ENCODE measurements around the gene PITX1. TPM values are rescaled to one million over a fixed set of nuclear protein-coding genes. Genes with fewer than 3 reads are reported as not detected.

PITX1 gene
- total and polyA plus RNA-seq, 2 donors (not counting 3 experiments of a cell fraction or from before 2014, with no cell fraction given): 0.48 to 6.0 TPM

DNA sequence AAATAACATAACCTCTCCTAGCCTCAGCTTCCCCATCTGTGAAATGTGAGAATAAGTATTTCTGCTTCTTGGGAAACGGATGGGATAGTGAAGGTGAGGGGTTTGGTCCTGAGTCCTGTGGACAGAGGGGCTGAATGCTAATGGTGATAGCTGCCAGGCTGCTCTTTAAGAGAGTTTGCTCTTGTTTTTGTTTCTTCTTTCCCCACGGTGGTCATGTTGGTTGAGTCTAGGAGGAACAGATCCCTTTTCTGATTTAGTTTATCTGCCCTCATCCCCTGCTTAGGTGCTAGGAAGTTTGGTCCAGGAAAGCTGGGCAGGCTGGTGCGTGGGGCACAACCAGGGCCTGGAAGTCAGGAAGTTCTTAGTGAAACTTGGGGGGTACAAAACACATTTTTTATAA, 7.7 kb upstream of the PITX1 start:
- Histone ChIP-seq H3K4me3 (replicated peaks in 1 of 3; ENCODE audit: insufficient read depth in 1 of 3, low read depth in 1 of 3, low read length in 3 of 3) (no peak overlapping the region), H3K27me3 (ENCODE audit: control insufficient read depth in 2 of 2, insufficient read depth in 2 of 2, low read length in 2 of 2) (peaks cover 71 to 90% of the 10 kb centered on the region in 2 experiments), H3K79me2 (ENCODE audit: control insufficient read depth, insufficient read depth, low read length) (no peaks in the 10 kb centered on the region), H4K20me1 (replicated peaks; ENCODE audit: control insufficient read depth, extremely low read depth, insufficient read depth, low read length) (no peaks in the 10 kb centered on the region), H3K9me1 (replicated peaks; ENCODE audit: control insufficient read depth, extremely low read depth, insufficient read depth, low read length) (no peaks in the 10 kb centered on the region), H3K27ac (ENCODE audit: insufficient read depth, low read depth, low read length) (no peak overlapping the region), H2AFZ (ENCODE audit: low read depth, low read length) (no peak overlapping the region), H3K36me3 (ENCODE audit: control insufficient read depth in 2 of 2, extremely low read depth in 1 of 2, insufficient read depth in 2 of 2, low read length in 2 of 2) (no peaks in the 10 kb centered on the region), H3K9me3 (replicated peaks; ENCODE audit: control insufficient read depth, insufficient read depth, low read length) (no peaks in the 10 kb centered on the region), H3K4me2 (ENCODE audit: insufficient read depth, low read length) (no peak overlapping the region), H3K9ac (replicated peaks; ENCODE audit: extremely low read depth, insufficient read depth, low read length) (no peak overlapping the region), H3K4me1 (ENCODE audit: control insufficient read depth, extremely low read depth, insufficient read depth, low read length) (no peaks in the 10 kb centered on the region)
- ChIA-PET POLR2A (no interaction called here), CTCF (interaction anchor here (0.9 kb wide), 1 partner anchor 9 kb away, joined by 3 read pairs; no protein-coding TSS in a partner anchor)
- dilution Hi-C loops (cut with MboI; ENCODE audit: extremely low pct_ligation_motif_present, low sequenced_read_pairs) (no loop called here), intact Hi-C loops (cut with micrococcal nuclease) (loop anchor here (5.0 kb wide), 1 partner anchor 151 kb away; no protein-coding TSS in a partner anchor)
- FAIRE-seq (no peak), DNase-seq (ENCODE audit: low read depth, low spot score) (no peak)
- no TSS peak for BruUV-seq (replicated peaks)
- no peak for TF ChIP-seq JUN (IDR thresholded peaks at IDR 0.05; ENCODE audit: borderline replicate concordance, insufficient read depth, insufficient read length, low read depth)
- no peak for TF ChIP-seq POLR2AphosphoS5 (IDR thresholded peaks at IDR 0.05; ENCODE audit: insufficient read depth, low read depth, low read length)
- no peak for TF ChIP-seq POLR2A (IDR thresholded peaks at IDR 0.05; ENCODE audit: low read depth, low read length)
- TF ChIP-seq FOS (IDR thresholded peaks at IDR 0.05; ENCODE audit: borderline replicate concordance, insufficient read depth, low read length): no peak
- TF ChIP-seq, protein P1, sequence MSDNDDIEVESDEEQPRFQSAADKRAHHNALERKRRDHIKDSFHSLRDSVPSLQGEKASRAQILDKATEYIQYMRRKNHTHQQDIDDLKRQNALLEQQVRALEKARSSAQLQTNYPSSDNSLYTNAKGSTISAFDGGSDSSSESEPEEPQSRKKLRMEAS (IDR thresholded peaks at IDR 0.05; ENCODE audit: insufficient read depth, insufficient read length): no peak
- TF ChIP-seq, protein P2, sequence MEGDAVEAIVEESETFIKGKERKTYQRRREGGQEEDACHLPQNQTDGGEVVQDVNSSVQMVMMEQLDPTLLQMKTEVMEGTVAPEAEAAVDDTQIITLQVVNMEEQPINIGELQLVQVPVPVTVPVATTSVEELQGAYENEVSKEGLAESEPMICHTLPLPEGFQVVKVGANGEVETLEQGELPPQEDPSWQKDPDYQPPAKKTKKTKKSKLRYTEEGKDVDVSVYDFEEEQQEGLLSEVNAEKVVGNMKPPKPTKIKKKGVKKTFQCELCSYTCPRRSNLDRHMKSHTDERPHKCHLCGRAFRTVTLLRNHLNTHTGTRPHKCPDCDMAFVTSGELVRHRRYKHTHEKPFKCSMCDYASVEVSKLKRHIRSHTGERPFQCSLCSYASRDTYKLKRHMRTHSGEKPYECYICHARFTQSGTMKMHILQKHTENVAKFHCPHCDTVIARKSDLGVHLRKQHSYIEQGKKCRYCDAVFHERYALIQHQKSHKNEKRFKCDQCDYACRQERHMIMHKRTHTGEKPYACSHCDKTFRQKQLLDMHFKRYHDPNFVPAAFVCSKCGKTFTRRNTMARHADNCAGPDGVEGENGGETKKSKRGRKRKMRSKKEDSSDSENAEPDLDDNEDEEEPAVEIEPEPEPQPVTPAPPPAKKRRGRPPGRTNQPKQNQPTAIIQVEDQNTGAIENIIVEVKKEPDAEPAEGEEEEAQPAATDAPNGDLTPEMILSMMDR (IDR thresholded peaks at IDR 0.05; ENCODE audit: extremely low read depth in 1 of 2, insufficient read depth in 1 of 2, low read depth in 1 of 2, low read length in 2 of 2): no peak
- no peak for TF ChIP-seq GATA2 (IDR thresholded peaks at IDR 0.05; ENCODE audit: insufficient read depth, insufficient read length, low read depth, low read length)
- TF ChIP-seq EZH2 (IDR thresholded peaks at IDR 0.05; ENCODE audit: borderline replicate concordance, low read depth, low read length, severe bottlenecking): no peak
- TF ChIP-seq MYC (IDR thresholded peaks at IDR 0.05; ENCODE audit: low read depth, low read length): no peak
